Measurements from ENCODE around the gene MYL2. TPM values are rescaled to one million over a fixed set of nuclear protein-coding genes. Genes with fewer than 3 reads are reported as not detected.

Gene MYL2
- total and polyA plus RNA-seq, 4 donors: 0.65 to 1.7 TPM; not detected in 2

DNA sequence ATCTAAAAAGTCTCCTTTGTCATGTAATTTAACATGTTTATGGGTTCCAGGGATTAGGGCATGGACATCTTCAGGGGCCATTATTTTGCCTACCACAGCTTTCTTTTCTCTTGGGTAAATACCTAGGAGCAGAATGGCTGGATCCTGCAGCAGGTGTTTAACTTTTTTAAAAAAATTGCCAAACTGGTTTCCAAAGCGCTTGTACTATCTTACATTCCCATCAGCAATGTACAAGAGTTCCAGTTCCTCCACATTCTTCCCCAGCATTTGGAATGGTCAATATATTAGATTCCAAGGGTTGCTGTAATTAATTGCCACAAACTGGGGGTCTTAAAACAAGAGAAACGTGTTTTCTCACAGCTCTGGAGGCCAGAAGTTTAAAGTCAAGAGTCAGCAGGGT lies 27.7 kb upstream of the MYL2 start:
- ATAC-seq (ENCODE audit: insufficient read depth, low FRiP score) (no peak), DNase-seq (no peak)
- TF ChIP-seq, protein P1, sequence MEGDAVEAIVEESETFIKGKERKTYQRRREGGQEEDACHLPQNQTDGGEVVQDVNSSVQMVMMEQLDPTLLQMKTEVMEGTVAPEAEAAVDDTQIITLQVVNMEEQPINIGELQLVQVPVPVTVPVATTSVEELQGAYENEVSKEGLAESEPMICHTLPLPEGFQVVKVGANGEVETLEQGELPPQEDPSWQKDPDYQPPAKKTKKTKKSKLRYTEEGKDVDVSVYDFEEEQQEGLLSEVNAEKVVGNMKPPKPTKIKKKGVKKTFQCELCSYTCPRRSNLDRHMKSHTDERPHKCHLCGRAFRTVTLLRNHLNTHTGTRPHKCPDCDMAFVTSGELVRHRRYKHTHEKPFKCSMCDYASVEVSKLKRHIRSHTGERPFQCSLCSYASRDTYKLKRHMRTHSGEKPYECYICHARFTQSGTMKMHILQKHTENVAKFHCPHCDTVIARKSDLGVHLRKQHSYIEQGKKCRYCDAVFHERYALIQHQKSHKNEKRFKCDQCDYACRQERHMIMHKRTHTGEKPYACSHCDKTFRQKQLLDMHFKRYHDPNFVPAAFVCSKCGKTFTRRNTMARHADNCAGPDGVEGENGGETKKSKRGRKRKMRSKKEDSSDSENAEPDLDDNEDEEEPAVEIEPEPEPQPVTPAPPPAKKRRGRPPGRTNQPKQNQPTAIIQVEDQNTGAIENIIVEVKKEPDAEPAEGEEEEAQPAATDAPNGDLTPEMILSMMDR (IDR thresholded peaks at IDR 0.05; ENCODE audit: control extremely low read depth, extremely low read depth): no peak
- WGBS, 2 donors: 68 to 85% methylated on average over 2 of the region's 2 CpGs
- Histone ChIP-seq H3K27ac (ENCODE audit: low read depth in 1 of 2, low read length in 1 of 2) (no peak overlapping the region), H3K4me3 (no peak overlapping the region), H3K27me3 (ENCODE audit: control insufficient read depth in 3 of 3, insufficient read depth in 3 of 3, low read length in 2 of 3) (no peaks in the 10 kb centered on the region), H3K4me1 (ENCODE audit: control insufficient read depth in 5 of 5, insufficient read depth in 5 of 5, low read length in 5 of 5) (no peaks in the 10 kb centered on the region), H3K36me3 (ENCODE audit: control insufficient read depth in 4 of 4, insufficient read depth in 4 of 4, low read length in 4 of 4) (no peaks in the 10 kb centered on the region), H3K9me3 (ENCODE audit: control insufficient read depth in 4 of 4, insufficient read depth in 3 of 4, low read length in 3 of 4) (peaks cover 0 to 11% (median 9%) of the 10 kb centered on the region in 4 donors), H3K9ac (ENCODE audit: insufficient read depth in 1 of 2, low read length in 2 of 2) (no peak overlapping the region)

DNA sequence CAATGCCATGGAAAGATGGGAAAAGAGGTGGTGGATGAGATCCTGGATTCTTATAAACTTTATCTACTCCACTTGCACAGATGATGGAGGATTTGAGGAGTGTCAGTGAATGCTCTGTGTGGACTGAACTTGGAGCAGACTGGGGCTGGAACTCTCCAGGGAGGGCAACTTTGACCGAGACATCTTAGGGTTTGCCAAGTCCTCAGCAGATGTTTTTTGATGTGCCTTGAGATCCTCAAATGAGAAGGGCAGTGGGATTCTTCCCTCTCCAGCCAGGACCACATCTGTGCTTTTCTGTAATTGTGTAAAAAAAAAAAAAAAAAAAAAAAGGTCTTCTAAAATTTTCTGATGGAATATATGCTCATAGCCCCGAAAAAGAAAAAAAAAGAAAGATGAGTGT lies 23.0 kb upstream of the MYL2 start:
- 58 to 70% methylated on average over 2 of the region's 2 CpGs for WGBS, 2 donors
- DNase-seq (no peak), ATAC-seq (ENCODE audit: insufficient read depth, low FRiP score) (no peak)
- Histone ChIP-seq H3K9ac (ENCODE audit: insufficient read depth in 1 of 2, low read length in 2 of 2) (no peak overlapping the region), H3K4me3 (no peak overlapping the region), H3K27me3 (ENCODE audit: control insufficient read depth in 3 of 3, insufficient read depth in 3 of 3, low read length in 2 of 3) (no peaks in the 10 kb centered on the region), H3K9me3 (ENCODE audit: control insufficient read depth in 4 of 4, insufficient read depth in 3 of 4, low read length in 3 of 4) (peaks cover 0 to 11% (median 8%) of the 10 kb centered on the region in 4 donors), H3K36me3 (ENCODE audit: control insufficient read depth in 4 of 4, insufficient read depth in 4 of 4, low read length in 4 of 4) (no peaks in the 10 kb centered on the region), H3K4me1 (ENCODE audit: control insufficient read depth in 5 of 5, insufficient read depth in 5 of 5, low read length in 5 of 5) (no peaks in the 10 kb centered on the region), H3K27ac (ENCODE audit: low read depth in 1 of 2, low read length in 1 of 2) (no peak overlapping the region)
- TF ChIP-seq, protein P1 (IDR thresholded peaks at IDR 0.05; ENCODE audit: control extremely low read depth, extremely low read depth): no peak

DNA sequence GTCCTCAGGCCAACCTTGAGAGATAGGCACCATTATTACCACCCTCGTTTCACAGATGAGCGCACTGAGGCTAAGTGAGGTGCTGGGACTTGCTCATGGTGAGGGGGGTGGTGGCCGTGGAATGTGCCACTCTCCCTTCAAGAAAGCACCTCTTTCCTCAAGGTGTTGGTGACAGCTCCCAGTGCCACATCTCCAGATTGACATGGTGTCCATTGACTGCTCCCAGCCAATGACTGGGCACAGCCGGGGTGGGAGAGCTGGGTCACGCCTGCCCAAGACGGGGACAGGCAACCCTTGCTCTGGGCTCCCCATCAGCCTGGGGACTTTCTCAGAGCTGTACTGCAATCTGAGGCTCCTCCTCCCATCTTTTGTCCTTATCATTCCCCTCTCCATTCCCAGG lies 21.0 kb upstream of the MYL2 start:
- no peak overlapping the region for H3K9ac ChIP-seq (ENCODE audit: insufficient read depth in 1 of 2, low read length in 2 of 2)
- no peak overlapping the region for H3K27ac ChIP-seq (ENCODE audit: low read depth in 1 of 2, low read length in 1 of 2)
- DNase-seq: no peak
- H3K27me3 ChIP-seq (ENCODE audit: control insufficient read depth in 3 of 3, insufficient read depth in 3 of 3, low read length in 2 of 3): peaks cover 0 to 7% (median 4%) of the 10 kb centered on the region in 3 donors
- TF ChIP-seq, protein P1 (IDR thresholded peaks at IDR 0.05; ENCODE audit: control extremely low read depth, extremely low read depth): no peak
- no peaks in the 10 kb centered on the region for H3K36me3 ChIP-seq (ENCODE audit: control insufficient read depth in 4 of 4, insufficient read depth in 4 of 4, low read length in 4 of 4)
- WGBS, 2 donors: 85 to 94% methylated on average over 6 of the region's 6 CpGs
- H3K9me3 ChIP-seq (ENCODE audit: control insufficient read depth in 4 of 4, insufficient read depth in 3 of 4, low read length in 3 of 4): peaks cover 0 to 7% (median 6%) of the 10 kb centered on the region in 4 donors
- ATAC-seq (ENCODE audit: insufficient read depth, low FRiP score): no peak
- peaks cover 0 to 2% (median 0%) of the 10 kb centered on the region in 5 donors for H3K4me1 ChIP-seq (ENCODE audit: control insufficient read depth in 5 of 5, insufficient read depth in 5 of 5, low read length in 5 of 5)
- H3K4me3 ChIP-seq: no peak overlapping the region

DNA sequence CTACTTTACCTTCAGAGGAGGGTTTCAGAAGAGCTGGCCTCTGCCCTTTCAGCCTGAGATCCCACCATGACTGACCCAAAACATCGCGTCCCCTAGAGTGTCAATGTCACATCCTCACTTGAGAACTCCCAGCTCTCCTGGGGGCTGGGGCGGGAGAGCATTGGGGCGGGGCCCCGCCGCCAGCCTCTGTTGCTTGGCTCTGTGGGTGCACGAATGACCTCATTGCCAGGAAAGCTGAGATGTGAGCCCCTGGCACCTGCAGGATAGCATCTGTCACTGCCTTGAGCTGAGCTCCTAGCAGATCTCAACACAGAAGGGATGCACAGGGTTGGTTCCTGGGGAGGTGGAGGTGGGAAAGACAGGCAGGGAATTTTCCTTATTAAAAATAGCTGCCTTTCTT lies 20.6 kb upstream of the MYL2 start:
- H3K27ac ChIP-seq (ENCODE audit: low read depth in 1 of 2, low read length in 1 of 2): no peak overlapping the region
- H3K36me3 ChIP-seq (ENCODE audit: control insufficient read depth in 4 of 4, insufficient read depth in 4 of 4, low read length in 4 of 4): no peaks in the 10 kb centered on the region
- H3K9ac ChIP-seq (ENCODE audit: insufficient read depth in 1 of 2, low read length in 2 of 2): no peak overlapping the region
- H3K4me3 ChIP-seq: no peak overlapping the region
- H3K9me3 ChIP-seq (ENCODE audit: control insufficient read depth in 4 of 4, insufficient read depth in 3 of 4, low read length in 3 of 4): peaks cover 0 to 5% (median 3%) of the 10 kb centered on the region in 4 donors
- 73 to 77% methylated on average over 7 of the region's 7 CpGs for WGBS, 2 donors
- ATAC-seq (ENCODE audit: insufficient read depth, low FRiP score) (no peak), DNase-seq (no peak)
- peaks cover 0 to 7% (median 7%) of the 10 kb centered on the region in 3 donors for H3K27me3 ChIP-seq (ENCODE audit: control insufficient read depth in 3 of 3, insufficient read depth in 3 of 3, low read length in 2 of 3)
- peaks cover 0 to 2% (median 0%) of the 10 kb centered on the region in 5 donors for H3K4me1 ChIP-seq (ENCODE audit: control insufficient read depth in 5 of 5, insufficient read depth in 5 of 5, low read length in 5 of 5)
- TF ChIP-seq, protein P1 (IDR thresholded peaks at IDR 0.05; ENCODE audit: control extremely low read depth, extremely low read depth): no peak

All from lung (tissue), 12 donors.